HCT116 (cell line): ENCODE measurements around the gene BRD4. TPM values are rescaled to one million over a fixed set of nuclear protein-coding genes. Genes with fewer than 3 reads are reported as not detected.

ENCODE experiments used
- ATAC-seq: fragments of 200-7000 bp; cut with Tn5 transposase; 2 replicates; pipeline ENCODE4 v1.9.1; 2020; ENCODE audit warnings: mild to moderate bottlenecking, moderate library complexity
- BruUV-seq: library from RNA; stranded (reverse); fragments of 400-500 nt; replicated peaks from 2 replicates; lab custom pipeline; 2021; lab: Mats Ljungman, UMichigan
- CTCF ChIA-PET: fragments of 300-600 bp; sonication (Branson Sonifier 250); formaldehyde crosslinking; loops from one replicate; lab custom pipeline; 2021; ENCODE audit warnings: antibody characterized with exemption; lab: Charles Lee
- POLR2A ChIA-PET: fragments of 300-600, 350-600 bp; sonication (Branson Sonifier 250); formaldehyde crosslinking; loops from one replicate; lab custom pipeline; 2021; ENCODE audit warnings: antibody characterized with exemption; lab: Charles Lee
- RAD21 ChIA-PET, 2 experiments: fragments of 300-600 bp; sonication (Branson Sonifier 250); formaldehyde crosslinking; loops; one replicate each; lab custom pipeline; 2023; ENCODE audit warnings: low total read pairs in 2 of 2; ENCODE audit not compliant: uncharacterized antibody in 2 of 2, unreplicated experiment in 2 of 2, low non-redundant PET in 1 of 2; lab: Charles Lee
- DNase-seq: peaks from one replicate; pipeline ENCODE4 v3.0.0-alpha.2; 2010; ENCODE audit warnings: low read depth, low spot score
- H2AFZ ChIP-seq: fragments of 200-600 bp; shearing (Covaris generic), sonication (generic); 2 replicates; pipeline ENCODE4 v1.6.1; 2017; ENCODE audit warnings: low read depth, mixed run types, mixed read lengths, antibody characterized with exemption, low read length; ENCODE audit not compliant: poor library complexity, severe bottlenecking
- H3K27ac ChIP-seq: 2 replicates; pipeline ENCODE4 v1.5.1; 2012; ENCODE audit warnings: low read depth, low read length
- H3K27me3 ChIP-seq: fragments of 200-600 bp; sonication (generic); 2 replicates; pipeline ENCODE4 v1.6.1; 2016; ENCODE audit warnings: mixed run types, low read length, mixed read lengths; ENCODE audit not compliant: insufficient read depth
- H3K36me3 ChIP-seq, 2 experiments: fragments of 200-500 bp in 1 of 2; fragments of 200-600 bp in 1 of 2; sonication (Bioruptor generic) in 1 of 2; sonication (generic) in 1 of 2; 2 replicates each; pipeline versions ENCODE4 v1.5.1 to v1.6.1; 2014 to 2016; ENCODE audit warnings: low read length in 2 of 2, inconsistent platforms in 1 of 2, mixed read lengths in 1 of 2, mixed run types in 1 of 2; ENCODE audit not compliant: insufficient read depth in 2 of 2, control insufficient read depth in 1 of 2
- H3K4me1 ChIP-seq, 2 experiments: fragments of 200-600 bp in 1 of 2; sonication (generic) in 1 of 2; 2 replicates each; pipeline versions ENCODE4 v1.5.1 to v1.6.1; 2012 to 2017; ENCODE audit warnings: low read length in 2 of 2, inconsistent platforms in 1 of 2, mild to moderate bottlenecking in 1 of 2, mixed read lengths in 1 of 2, mixed run types in 1 of 2, moderate library complexity in 1 of 2; ENCODE audit not compliant: insufficient read depth in 2 of 2, control insufficient read depth in 1 of 2
- H3K4me2 ChIP-seq: fragments of 200-600 bp; sonication (generic); 2 replicates; pipeline ENCODE4 v1.6.1; 2017; ENCODE audit warnings: mixed run types, low read length, mixed read lengths
- H3K4me3 ChIP-seq, 2 experiments: fragments of 200-600 bp in 1 of 2; sonication (generic) in 1 of 2; replicated peaks in 1 of 2; 2 replicates each; pipeline ENCODE4 v1.5.1; 2011 to 2016; ENCODE audit warnings: low read length in 2 of 2, control low read depth in 1 of 2, low read depth in 1 of 2, mild to moderate bottlenecking in 1 of 2, mixed read lengths in 1 of 2, mixed run types in 1 of 2
- H3K79me2 ChIP-seq: fragments of 200-600 bp; sonication (generic); 2 replicates; pipeline ENCODE4 v1.6.1; 2017; ENCODE audit warnings: mild to moderate bottlenecking, mixed run types, low read length, moderate library complexity, mixed read lengths; ENCODE audit not compliant: insufficient read depth
- H3K9ac ChIP-seq: fragments of 200-600 bp; sonication (generic); 2 replicates; pipeline ENCODE4 v1.6.1; 2016; ENCODE audit warnings: low read length, mixed read lengths
- H3K9me2 ChIP-seq: fragments of 200-600 bp; sonication (generic), shearing (Covaris generic); 2 replicates; pipeline ENCODE4 v1.6.1; 2017; ENCODE audit warnings: mixed run types, mild to moderate bottlenecking, moderate library complexity; ENCODE audit not compliant: insufficient read depth
- H3K9me3 ChIP-seq, 2 experiments: fragments of 200-500 bp in 1 of 2; fragments of 200-600 bp in 1 of 2; sonication (Bioruptor generic) in 1 of 2; sonication (generic) in 1 of 2; 2 replicates each; pipeline ENCODE4 v1.6.1; 2014 to 2017; ENCODE audit warnings: low read length in 2 of 2, mixed read lengths in 2 of 2, inconsistent platforms in 1 of 2, low read depth in 1 of 2, mild to moderate bottlenecking in 1 of 2, mixed run types in 1 of 2, moderate library complexity in 1 of 2; ENCODE audit not compliant: control insufficient read depth in 1 of 2, insufficient read depth in 1 of 2
- H4K20me1 ChIP-seq: fragments of 200-600 bp; sonication (generic), shearing (Covaris generic); 2 replicates; pipeline ENCODE4 v1.6.1; 2017; ENCODE audit warnings: mixed run types, mild to moderate bottlenecking, moderate library complexity; ENCODE audit not compliant: insufficient read depth
- CBX3 ChIP-seq: IDR thresholded peaks from 2 replicates; pipeline ENCODE4 v1.6.1; 2012; ENCODE audit warnings: low read depth
- CTCF ChIP-seq, 3 experiments: fragments of 200-600 bp in 1 of 3; sonication (generic) in 1 of 3; IDR thresholded peaks in 2 of 3; conservative IDR thresholded peaks in 1 of 3; 2 replicates each; pipeline ENCODE4 v1.5.1; 2012 to 2017; ENCODE audit warnings: low read depth in 2 of 3, low read length in 2 of 3, antibody characterized with exemption in 1 of 3, borderline replicate concordance in 1 of 3, control low read depth in 1 of 3, mild to moderate bottlenecking in 1 of 3, mixed read lengths in 1 of 3, mixed run types in 1 of 3, moderate library complexity in 1 of 3; ENCODE audit not compliant: insufficient read depth in 1 of 3
- EZH2 ChIP-seq: fragments of 200-600 bp; sonication (generic); IDR thresholded peaks from 2 replicates; pipeline ENCODE4 v1.6.1; 2017; ENCODE audit warnings: antibody characterized with exemption, mixed run types
- RAD21 ChIP-seq: IDR thresholded peaks from 2 replicates; pipeline ENCODE4 v1.6.1; 2012; ENCODE audit warnings: low read depth, mild to moderate bottlenecking
- ZNF274 ChIP-seq: fragments of 200-500 bp; sonication (Bioruptor generic); IDR thresholded peaks from 2 replicates; pipeline ENCODE4 v1.6.1; 2014; ENCODE audit warnings: mild to moderate bottlenecking, low read depth, low read length, inconsistent platforms
- intact Hi-C: fragments of 100-400 bp; cut with micrococcal nuclease; formaldehyde crosslinking; loops from 2 replicates; pipeline ENCODE4 v1.10.0; 2022
- total RNA-seq: library from RNA; stranded (reverse); gene quantifications from one replicate; pipeline ENCODE4 v1.2.1, GENCODE V29; 2021; ENCODE audit not compliant: unreplicated experiment

The BRD4 gene
- total RNA-seq, 1 experiment from 2014 or later = 52.9 TPM

- no peak for ATAC-seq
- H2AFZ ChIP-seq = no peak overlapping the region
- H3K36me3 ChIP-seq = peaks cover 2 to 18% of the 10 kb centered on the region in 2 experiments; a peak in 1 of 4 replicates
- no TSS peak for BruUV-seq
- intact Hi-C loops = loop anchor here (1.0 to 10.0 kb wide), 2 partner anchors 110 to 291 kb away; partner anchors contain the start of gene AKAP8
- H3K27me3 ChIP-seq = no peaks in the 10 kb centered on the region
- H3K9ac ChIP-seq = no peak overlapping the region
- no peak for TF ChIP-seq EZH2
- no peak for TF ChIP-seq CBX3
- H3K27ac ChIP-seq = no peak overlapping the region
- DNase-seq = no peak
- ChIA-PET POLR2A (no interaction called here), CTCF (interaction anchor here (3.2 kb wide), 1 partner anchor 290 kb away, joined by 13 read pairs; no protein-coding TSS in a partner anchor), RAD21 (no interaction called here)
- H3K9me3 ChIP-seq = no peaks in the 10 kb centered on the region
- no peak overlapping the region for H3K4me3 ChIP-seq
- H3K9me2 ChIP-seq = no peaks in the 10 kb centered on the region
- no peaks in the 10 kb centered on the region for H3K4me1 ChIP-seq
- H3K79me2 ChIP-seq = peaks cover 46% of the 10 kb centered on the region
- 0 out of 2 replicates have a peak, but pooled peaks cover 2% of the 10 kb centered on the region for H4K20me1 ChIP-seq
- H3K4me2 ChIP-seq = no peak overlapping the region
Observed at GRCh38 chr19:15264933-15265206, 67.5 kb downstream of the BRD4 start.

GRCh38 chr19:15264061-15264932 is 68.0 kb downstream of the BRD4 start:
- DNase-seq (peak; percentile 45), ATAC-seq (peak; percentile 80)
- no peak overlapping the region for H3K9ac ChIP-seq
- H3K4me1 ChIP-seq = no peaks in the 10 kb centered on the region
- peaks cover 2 to 22% of the 10 kb centered on the region in 2 experiments; a peak in 1 of 4 replicates for H3K36me3 ChIP-seq
- ChIA-PET CTCF (interaction anchor here (1.2 to 3.2 kb wide), 4 partner anchors 12 to 291 kb away, joined by 3 to 13 read pairs (median 5); no protein-coding TSS in a partner anchor), POLR2A (no interaction called here), RAD21 (no interaction called here)
- H3K4me2 ChIP-seq = no peak overlapping the region
- no peak overlapping the region for H3K27ac ChIP-seq
- no peak overlapping the region for H3K4me3 ChIP-seq
- H3K79me2 ChIP-seq = peaks cover 40% of the 10 kb centered on the region
- no peaks in the 10 kb centered on the region for H3K9me3 ChIP-seq
- no peak overlapping the region for H2AFZ ChIP-seq
- no TSS peak for BruUV-seq
- intact Hi-C loops = loop anchor here (1.0 to 10.0 kb wide), 2 partner anchors 111 to 292 kb away; partner anchors contain the start of gene AKAP8
- no peaks in the 10 kb centered on the region for H3K27me3 ChIP-seq
- H4K20me1 ChIP-seq = 0 out of 2 replicates have a peak, but pooled peaks cover 2% of the 10 kb centered on the region
- TF ChIP-seq ZNF274 (no peak), CTCF (IDR thresholded peaks at IDR 0.05 in 2 of 3, conservative IDR thresholded peaks at IDR 0.05 in 1 of 3; ENCODE audit: borderline replicate concordance in 1 of 3, insufficient read depth in 1 of 3, low read depth in 2 of 3, low read length in 2 of 3) (peak; percentile 81 to 90 (median 87); a peak in 5 of 6 replicates), RAD21 (peak; percentile 90)
- H3K9me2 ChIP-seq = no peaks in the 10 kb centered on the region
